Stimulated activated CD8-positive, alpha-beta memory T cell treated with anti-CD3 and anti-CD28 coated beads, Interleukin-15, amount 100 ng/mL, for 4 hours (primary cell): Measurements from ENCODE around the gene MEGF6.

ENCODE experiments used
- DNase-seq, 2 donors: peaks; one replicate each; pipeline ENCODE4 v3.0.0-alpha.2; 2020; ENCODE audit warnings: low read depth in 2 of 2

MEGF6 gene

GRCh38 chr1:3645666-3646355 lies 34.5 kb upstream of the MEGF6 start:
- DNase-seq, result no peak

- DNase-seq, result no peak
These were observed 33.9 kb upstream of the MEGF6 start for GRCh38 chr1:3645247-3645646.

- no peak for DNase-seq
These were observed 33.0 kb upstream of the MEGF6 start for GRCh38 chr1:3644273-3644672.

- no peak for DNase-seq
These were observed 31.8 kb upstream of the MEGF6 start for GRCh38 chr1:3642919-3643675.

- DNase-seq, result no peak
These were observed 30.5 kb upstream of the MEGF6 start for GRCh38 chr1:3641816-3642215.

- DNase-seq, result no peak
These were observed 29.9 kb upstream of the MEGF6 start for GRCh38 chr1:3641046-3641760.

GRCh38 chr1:3640121-3640837 lies 29.0 kb upstream of the MEGF6 start:
- DNase-seq, result no peak

GRCh38 chr1:3639397-3639911 lies 28.1 kb upstream of the MEGF6 start:
- DNase-seq, result no peak

GRCh38 chr1:3638676-3639075 lies 27.4 kb upstream of the MEGF6 start:
- no peak for DNase-seq

- DNase-seq, result no peak
These were observed 26.7 kb upstream of the MEGF6 start for GRCh38 chr1:3638027-3638426.

GRCh38 chr1:3636531-3636930 lies 25.2 kb upstream of the MEGF6 start:
- no peak for DNase-seq

GRCh38 chr1:3636080-3636479 lies 24.8 kb upstream of the MEGF6 start:
- no peak for DNase-seq

- DNase-seq, result no peak
These were observed 22.9 kb upstream of the MEGF6 start for GRCh38 chr1:3634059-3634800.

- no peak for DNase-seq
These were observed 22.2 kb upstream of the MEGF6 start for GRCh38 chr1:3633344-3634058.

- no peak for DNase-seq
These were observed 21.5 kb upstream of the MEGF6 start for GRCh38 chr1:3632716-3633343.

- no peak for DNase-seq
These were observed 21.0 kb upstream of the MEGF6 start for GRCh38 chr1:3632298-3632697.

- DNase-seq, result no peak
These were observed 20.3 kb upstream of the MEGF6 start for GRCh38 chr1:3631320-3632260.

- DNase-seq, result no peak
These were observed 19.6 kb upstream of the MEGF6 start for GRCh38 chr1:3630914-3631313.

GRCh38 chr1:3630161-3630611 lies 18.9 kb upstream of the MEGF6 start:
- DNase-seq, result no peak
